HepG2 (cell line): ENCODE results near the gene FUNDC1.

ENCODE experiments used
- CBFB ChIP-seq: sonication (generic); formaldehyde crosslinking; IDR thresholded peaks from 2 replicates; pipeline ENCODE4 v1.4.0; 2020; ENCODE audit warnings: missing genetic modification reagents
- CTCF ChIP-seq: sonication (generic); formaldehyde crosslinking; IDR thresholded peaks from 2 replicates; pipeline ENCODE4 v1.5.0; 2020; ENCODE audit warnings: mild to moderate bottlenecking, missing genetic modification reagents, moderate library complexity
- FOXJ3 ChIP-seq: sonication (generic); formaldehyde crosslinking; IDR thresholded peaks from 2 replicates; pipeline ENCODE4 v1.4.0; 2020; ENCODE audit warnings: missing genetic modification reagents, mild to moderate bottlenecking, borderline replicate concordance
- MAFK ChIP-seq, 2 experiments: IDR thresholded peaks in 1 of 2; conservative IDR thresholded peaks in 1 of 2; 2 replicates each; pipeline ENCODE4 v1.6.1; 2011; ENCODE audit warnings: improper control_type of control experiment in 2 of 2, low read length in 2 of 2
- MYC ChIP-seq: sonication (generic); formaldehyde crosslinking; IDR thresholded peaks from 2 replicates; pipeline ENCODE4 v1.9.0; 2021; ENCODE audit warnings: missing genetic modification reagents, borderline replicate concordance
- PRDM10 ChIP-seq: sonication (generic); formaldehyde crosslinking; IDR thresholded peaks from 2 replicates; pipeline ENCODE4 v1.4.0; 2020; ENCODE audit warnings: low read depth, missing genetic modification reagents
- RBAK ChIP-seq: sonication (generic); formaldehyde crosslinking; IDR thresholded peaks from 2 replicates; pipeline ENCODE4 v1.5.1; 2020; ENCODE audit warnings: mild to moderate bottlenecking, missing genetic modification reagents
- TCF7L2 ChIP-seq: IDR thresholded peaks from 2 replicates; pipeline ENCODE4 v1.6.1; 2011; ENCODE audit warnings: mild to moderate bottlenecking, low read depth, low read length, moderate library complexity
- TEAD3 ChIP-seq: optimal IDR thresholded peaks from 2 replicates; pipeline ENCODE3; 2016; ENCODE audit warnings: borderline replicate concordance
- ZNF558 ChIP-seq: sonication (generic); formaldehyde crosslinking; IDR thresholded peaks from 2 replicates; pipeline ENCODE4 v1.9.0; 2022; ENCODE audit warnings: mild to moderate bottlenecking, missing genetic modification reagents, borderline replicate concordance
- TF ChIP-seq, protein P1 (sequence below): sonication (generic); formaldehyde crosslinking; IDR thresholded peaks from 2 replicates; pipeline ENCODE4 v1.4.0; 2020; ENCODE audit warnings: missing genetic modification reagents
- TF ChIP-seq, protein P2 (sequence below): sonication (generic); formaldehyde crosslinking; IDR thresholded peaks from 2 replicates; pipeline ENCODE4 v1.4.0; 2020; ENCODE audit warnings: missing genetic modification reagents
- TF ChIP-seq, protein P3 (sequence below): IDR thresholded peaks from 2 replicates; pipeline ENCODE4 v1.6.1; 2012; ENCODE audit warnings: inconsistent platforms

- TF ChIP-seq MAFK (conservative IDR thresholded peaks at IDR 0.05 in 1 of 2, IDR thresholded peaks at IDR 0.05 in 1 of 2; ENCODE audit: low read length in 2 of 2) (no peak), RBAK (CRISPR knock-in tag) (no peak), ZNF558 (CRISPR knock-in tag) (no peak), CBFB (no peak), FOXJ3 (CRISPR knock-in tag) (no peak), CTCF (no peak), MYC (CRISPR knock-in tag) (no peak), TCF7L2 (no peak), PRDM10 (no peak), TEAD3 (CRISPR knock-in tag) (no peak)
- TF ChIP-seq, protein P1, sequence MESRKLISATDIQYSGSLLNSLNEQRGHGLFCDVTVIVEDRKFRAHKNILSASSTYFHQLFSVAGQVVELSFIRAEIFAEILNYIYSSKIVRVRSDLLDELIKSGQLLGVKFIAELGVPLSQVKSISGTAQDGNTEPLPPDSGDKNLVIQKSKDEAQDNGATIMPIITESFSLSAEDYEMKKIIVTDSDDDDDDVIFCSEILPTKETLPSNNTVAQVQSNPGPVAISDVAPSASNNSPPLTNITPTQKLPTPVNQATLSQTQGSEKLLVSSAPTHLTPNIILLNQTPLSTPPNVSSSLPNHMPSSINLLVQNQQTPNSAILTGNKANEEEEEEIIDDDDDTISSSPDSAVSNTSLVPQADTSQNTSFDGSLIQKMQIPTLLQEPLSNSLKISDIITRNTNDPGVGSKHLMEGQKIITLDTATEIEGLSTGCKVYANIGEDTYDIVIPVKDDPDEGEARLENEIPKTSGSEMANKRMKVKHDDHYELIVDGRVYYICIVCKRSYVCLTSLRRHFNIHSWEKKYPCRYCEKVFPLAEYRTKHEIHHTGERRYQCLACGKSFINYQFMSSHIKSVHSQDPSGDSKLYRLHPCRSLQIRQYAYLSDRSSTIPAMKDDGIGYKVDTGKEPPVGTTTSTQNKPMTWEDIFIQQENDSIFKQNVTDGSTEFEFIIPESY, result no peak
- TF ChIP-seq, protein P2, sequence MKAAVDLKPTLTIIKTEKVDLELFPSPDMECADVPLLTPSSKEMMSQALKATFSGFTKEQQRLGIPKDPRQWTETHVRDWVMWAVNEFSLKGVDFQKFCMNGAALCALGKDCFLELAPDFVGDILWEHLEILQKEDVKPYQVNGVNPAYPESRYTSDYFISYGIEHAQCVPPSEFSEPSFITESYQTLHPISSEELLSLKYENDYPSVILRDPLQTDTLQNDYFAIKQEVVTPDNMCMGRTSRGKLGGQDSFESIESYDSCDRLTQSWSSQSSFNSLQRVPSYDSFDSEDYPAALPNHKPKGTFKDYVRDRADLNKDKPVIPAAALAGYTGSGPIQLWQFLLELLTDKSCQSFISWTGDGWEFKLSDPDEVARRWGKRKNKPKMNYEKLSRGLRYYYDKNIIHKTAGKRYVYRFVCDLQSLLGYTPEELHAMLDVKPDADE (CRISPR knock-in tag), result no peak
- TF ChIP-seq, protein P3, sequence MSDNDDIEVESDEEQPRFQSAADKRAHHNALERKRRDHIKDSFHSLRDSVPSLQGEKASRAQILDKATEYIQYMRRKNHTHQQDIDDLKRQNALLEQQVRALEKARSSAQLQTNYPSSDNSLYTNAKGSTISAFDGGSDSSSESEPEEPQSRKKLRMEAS, result no peak
These were observed 58.6 kb downstream of the FUNDC1 start for GRCh38 chrX:44483965-44484606.
